ENCODE measurements around the gene HEBP1. TPM values are rescaled to one million over a fixed set of nuclear protein-coding genes. Genes with fewer than 3 reads are reported as not detected.

Gene HEBP1
- total RNA-seq, 1 experiment from 2014 or later, result 22.2 TPM

- Histone ChIP-seq H2BK120ac (ENCODE audit: low read depth, low read length, poor library complexity, severe bottlenecking) (no peak overlapping the region), H3K4me2 (ENCODE audit: insufficient read depth, insufficient read length, low read length) (no peak overlapping the region), H3K18ac (ENCODE audit: insufficient read length, low read depth, low read length) (no peak overlapping the region), H3T11ph (ENCODE audit: low read length) (no peak overlapping the region), H3K4ac (ENCODE audit: low read depth, low read length) (no peak overlapping the region), H3K9me3 (ENCODE audit: control insufficient read depth, low read depth, low read length) (peaks cover 14% of the 10 kb centered on the region), H3K27me3 (ENCODE audit: insufficient read depth, low read length) (no peaks in the 10 kb centered on the region), H3K4me1 (ENCODE audit: insufficient read depth, low read length) (no peaks in the 10 kb centered on the region), H2BK12ac (ENCODE audit: insufficient read length, low read depth, low read length) (no peak overlapping the region), H3K23me2 (ENCODE audit: insufficient read length, low read depth, low read length, poor library complexity, severe bottlenecking) (no peaks in the 10 kb centered on the region), H2BK20ac (ENCODE audit: low read depth, low read length, poor library complexity, severe bottlenecking) (no peak overlapping the region), H4K8ac (replicated peaks; ENCODE audit: insufficient read length, low read depth, low read length) (no peak overlapping the region), H4K20me1 (ENCODE audit: control insufficient read depth, insufficient read depth, insufficient read length) (no peaks in the 10 kb centered on the region), H3K27ac (ENCODE audit: insufficient read length, low read depth, low read length) (no peak overlapping the region), H3K14ac (ENCODE audit: insufficient read depth, low read length) (no peak overlapping the region), H3K23ac (ENCODE audit: insufficient read length, low read depth, low read length) (no peak overlapping the region), H4K5ac (ENCODE audit: insufficient read length, low read depth, low read length) (no peak overlapping the region), H2BK15ac (ENCODE audit: low read depth, low read length) (no peak overlapping the region), H3K79me2 (ENCODE audit: insufficient read depth, low read length) (no peaks in the 10 kb centered on the region), H2AFZ (ENCODE audit: low read length) (no peak overlapping the region), H3K79me1 (ENCODE audit: insufficient read depth, low read depth, low read length, poor library complexity, severe bottlenecking) (no peaks in the 10 kb centered on the region), H3K56ac (ENCODE audit: insufficient read length, low read depth, low read length) (no peak overlapping the region), H2BK5ac (ENCODE audit: insufficient read length, low read length) (no peak overlapping the region), H2AK5ac (ENCODE audit: insufficient read length, low read length) (no peak overlapping the region), H3K9ac (ENCODE audit: extremely low read depth, insufficient read length, low read length) (no peak overlapping the region), H4K91ac (ENCODE audit: insufficient read length, low read depth, low read length) (no peak overlapping the region)
- Mint-ChIP-seq H3K4me1 (no peaks in the 10 kb centered on the region), H3K9me3 (peaks cover 10 to 13% of the 10 kb centered on the region in 2 experiments; a peak in 4 of 5 replicates), H3K36me3 (ENCODE audit: insufficient read depth in 1 of 3, low read depth in 3 of 3) (peaks cover 35 to 41% (median 40%) of the 10 kb centered on the region in 3 experiments), H3K4me3 (no peak overlapping the region), H3K27ac (peak overlapping the region in 1 of 3 experiments; percentile 19; a peak in 2 of 7 replicates), H3K27me3 (ENCODE audit: low read depth) (no peaks in the 10 kb centered on the region)
- peak; percentile 70 for TF ChIP-seq CTCF (conservative IDR thresholded peaks at IDR 0.05)
- no CpG with 5 or more reads among the region's 14 CpGs for WGBS (ENCODE audit: extremely low coverage, insufficient read length, low lambda C conversion rate)
- peak; percentile 80 for DNase-seq
These were observed 24.6 kb downstream of the HEBP1 start for GRCh38 chr12:12975322-12976077.

Measured in H9 (cell line).